A673 (cell line): ENCODE measurements around the gene NT5M.

Source experiments
- CTCF ChIP-seq: fragments of 300-800, 200-600 bp; sonication (generic); conservative IDR thresholded peaks from 2 replicates; pipeline ENCODE4 v1.5.1; 2017; ENCODE audit warnings: low read depth, mild to moderate bottlenecking, antibody characterized with exemption, low read length, moderate library complexity, mixed read lengths
- EZH2 ChIP-seq: fragments of 200-600 bp; sonication (generic); IDR thresholded peaks from 2 replicates; pipeline ENCODE4 v1.6.1; 2017; ENCODE audit warnings: borderline replicate concordance, low read depth, mild to moderate bottlenecking, mixed read lengths, antibody characterized with exemption, low read length; ENCODE audit not compliant: poor library complexity, severe bottlenecking

GRCh38 chr17:17367931-17368330, 64.8 kb downstream of the NT5M start:
- TF ChIP-seq CTCF (no peak), EZH2 (no peak)
